GM18907 (cell line): ENCODE measurements around the gene FAM8A1.

Experiments used
- ATAC-seq: cut with Tn5 transposase; IDR thresholded peaks from one replicate; pipeline ENCODE4 v1.9.1; 2021; ENCODE audit warnings: mild to moderate bottlenecking, moderate library complexity; ENCODE audit not compliant: unreplicated experiment

The FAM8A1 gene

GRCh38 chr6:17600527-17601385, 654 bp downstream of the FAM8A1 start:
- peak; percentile 64 for ATAC-seq

GRCh38 chr6:17601386-17601703, 1.2 kb downstream of the FAM8A1 start:
- ATAC-seq: no peak

GRCh38 chr6:17602888-17603287, 2.8 kb downstream of the FAM8A1 start:
- ATAC-seq: no peak

GRCh38 chr6:17606606-17607005, 6.5 kb downstream of the FAM8A1 start:
- no peak for ATAC-seq

- ATAC-seq: no peak
Measured at GRCh38 chr6:17610835-17611234, 10.7 kb downstream of the FAM8A1 start.

GRCh38 chr6:17612048-17612447, 11.9 kb downstream of the FAM8A1 start:
- ATAC-seq: no peak

- ATAC-seq: no peak
Measured at GRCh38 chr6:17615794-17616193, 15.7 kb downstream of the FAM8A1 start.

GRCh38 chr6:17621003-17621402, 20.9 kb downstream of the FAM8A1 start:
- peak; percentile 78 for ATAC-seq

- no peak for ATAC-seq
Measured at GRCh38 chr6:17622144-17622543, 22.0 kb downstream of the FAM8A1 start.

- ATAC-seq: no peak
Measured at GRCh38 chr6:17624396-17624795, 24.3 kb downstream of the FAM8A1 start.

- ATAC-seq: no peak
Measured at GRCh38 chr6:17628873-17629272, 28.8 kb downstream of the FAM8A1 start.

GRCh38 chr6:17629824-17630510, 29.9 kb downstream of the FAM8A1 start:
- no peak for ATAC-seq

GRCh38 chr6:17630511-17631073, 30.5 kb downstream of the FAM8A1 start:
- ATAC-seq: no peak

GRCh38 chr6:17632934-17633333, 32.8 kb downstream of the FAM8A1 start:
- no peak for ATAC-seq

- no peak for ATAC-seq
Measured at GRCh38 chr6:17633465-17634188, 33.5 kb downstream of the FAM8A1 start.

- ATAC-seq: no peak
Measured at GRCh38 chr6:17635568-17635967, 35.5 kb downstream of the FAM8A1 start.

GRCh38 chr6:17638212-17638715, 38.2 kb downstream of the FAM8A1 start:
- ATAC-seq: no peak

GRCh38 chr6:17640477-17640917, 40.4 kb downstream of the FAM8A1 start:
- ATAC-seq: no peak

- ATAC-seq: no peak
Measured at GRCh38 chr6:17648745-17649144, 48.6 kb downstream of the FAM8A1 start.

- no peak for ATAC-seq
Measured at GRCh38 chr6:17650656-17651309, 50.7 kb downstream of the FAM8A1 start.
